Activated CD8-positive, alpha-beta T cell treated with anti-CD3 and anti-CD28 coated beads for 36 hours (primary cell): ENCODE results near the gene HRH1. TPM values are rescaled to one million over a fixed set of nuclear protein-coding genes. Genes with fewer than 3 reads are reported as not detected.
"Not testable (repeated sequence)": the region's sequence is repeated elsewhere in the genome, so short reads cannot be mapped to it uniquely, and the experiment has no call there.

Source experiments
- ATAC-seq: fragments of 200-7000 bp; cut with Tn5 transposase; one replicate; pipeline ENCODE4 v1.10.0; 2021; ENCODE audit warnings: mild to moderate bottlenecking, moderate library complexity
- CTCF ChIA-PET: fragments of 350-600 bp; sonication (Branson Sonifier 250); formaldehyde crosslinking; loops from one replicate; lab custom pipeline; 2021; ENCODE audit warnings: antibody characterized with exemption; lab: Charles Lee
- POLR2A ChIA-PET: fragments of 350-600 bp; sonication (Branson Sonifier 250); formaldehyde crosslinking; loops from one replicate; lab custom pipeline; 2021; ENCODE audit warnings: antibody characterized with exemption; lab: Charles Lee
- DNase-seq: peaks from one replicate; pipeline ENCODE4 v3.0.0-alpha.2; 2020
- H3K27ac Mint-ChIP-seq: one replicate; pipeline ENCODE4 v1.8.0; 2021; ENCODE audit warnings: mild to moderate bottlenecking, mixed read lengths
- H3K27me3 Mint-ChIP-seq: one replicate; pipeline ENCODE4 v1.8.0; 2021; ENCODE audit warnings: mixed read lengths
- H3K36me3 Mint-ChIP-seq: one replicate; pipeline ENCODE4 v1.8.0; 2021; ENCODE audit warnings: low read depth, mixed read lengths
- H3K4me1 Mint-ChIP-seq: one replicate; pipeline ENCODE4 v1.8.0; 2021; ENCODE audit warnings: low read depth, mixed read lengths
- H3K4me3 Mint-ChIP-seq: one replicate; pipeline ENCODE4 v1.8.0; 2021; ENCODE audit warnings: mild to moderate bottlenecking, moderate library complexity, mixed read lengths
- H3K9me3 Mint-ChIP-seq: one replicate; pipeline ENCODE4 v1.8.0; 2021; ENCODE audit warnings: mixed read lengths
- intact Hi-C: fragments of 100-400 bp; cut with micrococcal nuclease; formaldehyde crosslinking; loops from one replicate; pipeline ENCODE4 v1.10.0; 2022
- total RNA-seq, 2 experiments: library from RNA; stranded (reverse); gene quantifications; one replicate each; pipeline ENCODE4 v1.2.3, GENCODE V29; 2021
- TF ChIP-seq, protein P1 (sequence below): fragments of 200-600 bp; IDR thresholded peaks from one replicate; pipeline ENCODE4 v1.8.0; 2022; ENCODE audit warnings: antibody characterized with exemption, mild to moderate bottlenecking

HRH1 gene
- total RNA-seq, 2 experiments from 2014 or later, result 0.34 to 0.59 TPM

GRCh38 chr3:11170052-11170770 lies 15.9 kb downstream of the HRH1 start:
- ATAC-seq (no peak), DNase-seq (no peak)
- intact Hi-C loops, result no loop called here
- Mint-ChIP-seq H3K4me1 (no peaks in the 10 kb centered on the region), H3K4me3 (no peak overlapping the region), H3K9me3 (no peaks in the 10 kb centered on the region), H3K27ac (no peak overlapping the region), H3K36me3 (no peaks in the 10 kb centered on the region), H3K27me3 (peaks cover 2% of the 10 kb centered on the region)
- TF ChIP-seq, protein P1, sequence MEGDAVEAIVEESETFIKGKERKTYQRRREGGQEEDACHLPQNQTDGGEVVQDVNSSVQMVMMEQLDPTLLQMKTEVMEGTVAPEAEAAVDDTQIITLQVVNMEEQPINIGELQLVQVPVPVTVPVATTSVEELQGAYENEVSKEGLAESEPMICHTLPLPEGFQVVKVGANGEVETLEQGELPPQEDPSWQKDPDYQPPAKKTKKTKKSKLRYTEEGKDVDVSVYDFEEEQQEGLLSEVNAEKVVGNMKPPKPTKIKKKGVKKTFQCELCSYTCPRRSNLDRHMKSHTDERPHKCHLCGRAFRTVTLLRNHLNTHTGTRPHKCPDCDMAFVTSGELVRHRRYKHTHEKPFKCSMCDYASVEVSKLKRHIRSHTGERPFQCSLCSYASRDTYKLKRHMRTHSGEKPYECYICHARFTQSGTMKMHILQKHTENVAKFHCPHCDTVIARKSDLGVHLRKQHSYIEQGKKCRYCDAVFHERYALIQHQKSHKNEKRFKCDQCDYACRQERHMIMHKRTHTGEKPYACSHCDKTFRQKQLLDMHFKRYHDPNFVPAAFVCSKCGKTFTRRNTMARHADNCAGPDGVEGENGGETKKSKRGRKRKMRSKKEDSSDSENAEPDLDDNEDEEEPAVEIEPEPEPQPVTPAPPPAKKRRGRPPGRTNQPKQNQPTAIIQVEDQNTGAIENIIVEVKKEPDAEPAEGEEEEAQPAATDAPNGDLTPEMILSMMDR, result no peak
- CTCF ChIA-PET, result interaction anchor here (1.7 kb wide), 1 partner anchor 13 kb away, joined by 3 read pairs; no protein-coding TSS in a partner anchor
- POLR2A ChIA-PET, result interaction anchor here (0.5 kb wide), 1 partner anchor 543 kb away, joined by 3 read pairs; no protein-coding TSS in a partner anchor

- ATAC-seq, result no peak
- H3K4me3 Mint-ChIP-seq, result no peak overlapping the region
- TF ChIP-seq, protein P1, result no peak
- H3K36me3 Mint-ChIP-seq, result no peaks in the 10 kb centered on the region
- intact Hi-C loops, result no loop called here
- no peaks in the 10 kb centered on the region for H3K9me3 Mint-ChIP-seq
- DNase-seq, result no peak
- no peaks in the 10 kb centered on the region for H3K4me1 Mint-ChIP-seq
- peaks cover 2% of the 10 kb centered on the region for H3K27me3 Mint-ChIP-seq
- ChIA-PET CTCF (no interaction called here), POLR2A (interaction anchor here (0.6 to 0.7 kb wide), 2 partner anchors 28 to 1312 kb away, joined by 3 read pairs; no protein-coding TSS in a partner anchor)
- H3K27ac Mint-ChIP-seq, result no peak overlapping the region
These were observed 17.9 kb downstream of the HRH1 start for GRCh38 chr3:11172096-11172690.

DNA sequence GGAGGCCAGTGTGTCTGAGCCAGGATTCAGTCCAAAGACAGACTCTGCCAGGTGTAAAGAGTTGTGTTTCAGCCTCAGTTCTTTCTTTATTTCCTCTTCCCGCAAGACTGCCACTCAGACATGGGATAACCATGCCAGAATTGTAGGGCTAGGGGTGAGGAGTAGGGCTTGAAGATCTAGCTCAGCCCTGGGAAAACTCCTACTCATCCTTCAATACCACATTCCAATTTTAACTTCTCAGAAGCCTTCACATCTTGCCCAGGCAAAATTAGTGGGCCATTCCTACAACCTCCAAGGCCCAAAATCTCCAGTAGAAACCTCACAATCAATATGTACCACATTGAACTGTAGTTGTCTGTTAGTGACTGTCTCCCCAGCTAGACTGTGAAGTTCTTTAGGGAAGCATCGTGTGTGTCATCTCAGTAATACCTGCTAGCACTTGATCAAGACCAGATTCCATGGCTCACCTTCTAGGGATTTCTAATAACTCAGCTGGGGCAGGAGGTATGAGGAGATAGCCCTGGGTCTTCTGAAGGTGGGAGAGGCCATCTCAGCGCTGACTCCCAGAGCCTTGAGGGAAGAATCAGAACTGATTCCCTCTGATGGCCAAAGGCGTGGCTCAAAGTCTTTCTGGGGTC lies 19.7 kb downstream of the HRH1 start:
- intact Hi-C loops, result no loop called here
- H3K4me3 Mint-ChIP-seq, result no peak overlapping the region

DNA sequence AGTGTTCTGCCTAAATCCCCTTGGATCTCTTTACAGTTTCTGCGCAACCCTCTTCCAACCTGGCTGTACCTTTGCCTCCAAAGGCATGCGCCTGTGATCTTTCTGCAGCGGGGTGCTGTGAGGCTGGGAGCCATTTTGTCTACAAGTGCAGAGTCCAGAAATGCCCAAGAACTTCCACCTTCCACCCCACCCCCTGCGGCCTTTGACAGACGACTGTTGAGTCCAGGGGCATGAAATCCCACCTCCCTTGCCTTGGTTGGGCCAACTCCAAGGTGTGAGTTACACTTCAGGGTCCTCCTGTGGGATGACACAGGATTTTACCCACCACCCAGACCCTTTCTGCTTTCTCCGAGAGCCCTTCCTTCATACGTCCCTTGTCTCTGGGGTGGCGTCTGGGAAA lies 24.1 kb downstream of the HRH1 start:
- no peak for DNase-seq
- ChIA-PET POLR2A (no interaction called here), CTCF (no interaction called here)
- Mint-ChIP-seq H3K27ac (no peak overlapping the region), H3K4me3 (no peak overlapping the region), H3K27me3 (peaks cover 2% of the 10 kb centered on the region), H3K4me1 (no peaks in the 10 kb centered on the region), H3K36me3 (no peaks in the 10 kb centered on the region), H3K9me3 (no peaks in the 10 kb centered on the region)
- intact Hi-C loops, result no loop called here
- ATAC-seq, result no peak
- TF ChIP-seq, protein P1, result no peak

More for the DNA sequence above, 19.7 kb downstream of the HRH1 start:
- Mint-ChIP-seq H3K27ac (no peak overlapping the region), H3K4me1 (no peaks in the 10 kb centered on the region), H3K9me3 (no peaks in the 10 kb centered on the region), H3K36me3 (no peaks in the 10 kb centered on the region), H3K27me3 (peaks cover 2% of the 10 kb centered on the region)
- DNase-seq (no peak), ATAC-seq (no peak)
- POLR2A ChIA-PET, result no interaction called here
- CTCF ChIA-PET, result no interaction called here
- TF ChIP-seq, protein P1, result no peak

GRCh38 chr3:11184328-11184969 lies 30.2 kb downstream of the HRH1 start:
- ATAC-seq, H3K4me1 Mint-ChIP-seq, H3K9me3 Mint-ChIP-seq, H3K36me3 Mint-ChIP-seq, DNase-seq, intact Hi-C loops, POLR2A ChIA-PET, H3K27ac Mint-ChIP-seq, H3K4me3 Mint-ChIP-seq, H3K27me3 Mint-ChIP-seq, CTCF ChIA-PET: not testable (repeated sequence)
